Astrocyte (in vitro differentiated cells and primary cell): ENCODE data around the gene PRKCA.

Experiments used
- EZH2 ChIP-seq: IDR thresholded peaks from 2 replicates; pipeline ENCODE4 v1.6.1; 2012; ENCODE audit warnings: mild to moderate bottlenecking, low read length, inconsistent platforms; ENCODE audit not compliant: insufficient read depth
- TF ChIP-seq, protein P1 (sequence below): IDR thresholded peaks from 2 replicates; pipeline ENCODE4 v1.5.1; 2011; ENCODE audit warnings: low read depth, mild to moderate bottlenecking, inconsistent platforms, low read length, moderate library complexity; ENCODE audit not compliant: insufficient read depth

- TF ChIP-seq, protein P1, sequence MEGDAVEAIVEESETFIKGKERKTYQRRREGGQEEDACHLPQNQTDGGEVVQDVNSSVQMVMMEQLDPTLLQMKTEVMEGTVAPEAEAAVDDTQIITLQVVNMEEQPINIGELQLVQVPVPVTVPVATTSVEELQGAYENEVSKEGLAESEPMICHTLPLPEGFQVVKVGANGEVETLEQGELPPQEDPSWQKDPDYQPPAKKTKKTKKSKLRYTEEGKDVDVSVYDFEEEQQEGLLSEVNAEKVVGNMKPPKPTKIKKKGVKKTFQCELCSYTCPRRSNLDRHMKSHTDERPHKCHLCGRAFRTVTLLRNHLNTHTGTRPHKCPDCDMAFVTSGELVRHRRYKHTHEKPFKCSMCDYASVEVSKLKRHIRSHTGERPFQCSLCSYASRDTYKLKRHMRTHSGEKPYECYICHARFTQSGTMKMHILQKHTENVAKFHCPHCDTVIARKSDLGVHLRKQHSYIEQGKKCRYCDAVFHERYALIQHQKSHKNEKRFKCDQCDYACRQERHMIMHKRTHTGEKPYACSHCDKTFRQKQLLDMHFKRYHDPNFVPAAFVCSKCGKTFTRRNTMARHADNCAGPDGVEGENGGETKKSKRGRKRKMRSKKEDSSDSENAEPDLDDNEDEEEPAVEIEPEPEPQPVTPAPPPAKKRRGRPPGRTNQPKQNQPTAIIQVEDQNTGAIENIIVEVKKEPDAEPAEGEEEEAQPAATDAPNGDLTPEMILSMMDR: no peak
- TF ChIP-seq EZH2: no peak
These were observed 278.0 kb downstream of the PRKCA start for GRCh38 chr17:66580184-66580955.
